Upper lobe of right lung (tissue), 1 donor: ENCODE measurements around the gene PALB2. TPM values are rescaled to one million over a fixed set of nuclear protein-coding genes. Genes with fewer than 3 reads are reported as not detected.

Experiments used
- ATAC-seq: fragments of 200-7000 bp; cut with Tn5 transposase; one replicate; pipeline ENCODE4 v1.9.1; 2020; ENCODE audit warnings: mild to moderate bottlenecking, moderate library complexity
- DNase-seq: peaks from one replicate; pipeline ENCODE4 v3.0.0-alpha.2; 2020
- H3K27ac ChIP-seq: fragments of 200-600 bp; one replicate; pipeline ENCODE4 v1.8.0; 2022
- H3K27me3 ChIP-seq: fragments of 200-600 bp; one replicate; pipeline ENCODE4 v1.8.0; 2022; ENCODE audit warnings: mild to moderate bottlenecking
- H3K36me3 ChIP-seq: fragments of 200-600 bp; one replicate; pipeline ENCODE4 v1.8.0; 2022
- H3K4me1 ChIP-seq: fragments of 200-600 bp; one replicate; pipeline ENCODE4 v1.8.0; 2022
- H3K4me3 ChIP-seq: fragments of 200-600 bp; one replicate; pipeline ENCODE4 v1.8.0; 2022; ENCODE audit warnings: mild to moderate bottlenecking
- H3K9me3 ChIP-seq: fragments of 200-600 bp; one replicate; pipeline ENCODE4 v1.8.0; 2022
- CTCF ChIP-seq: fragments of 200-600 bp; IDR thresholded peaks from one replicate; pipeline ENCODE4 v1.8.0; 2022; ENCODE audit warnings: antibody characterized with exemption
- intact Hi-C: fragments of 100-400 bp; cut with DNase I; formaldehyde crosslinking; loops from one replicate; pipeline ENCODE4 v1.11.0; 2022
- total RNA-seq: library from RNA; stranded (reverse); fragmentation: NEBNext Ultra II Directional; extraction: Animal tissue kit (Norgen Biotek cat#: 25700); gene quantifications from one replicate; pipeline ENCODE4 v1.2.1, GENCODE V29; 2021
- donor health status: DM: no; HTN: yes; CAD: no; lungs with severe emphysema.

Gene PALB2
- total RNA-seq, 1 donor from 2014 or later: 11.7 TPM

- Histone ChIP-seq H3K4me1 (peaks cover 4% of the 10 kb centered on the region), H3K36me3 (peaks cover 80% of the 10 kb centered on the region), H3K27ac (no peak overlapping the region), H3K9me3 (no peaks in the 10 kb centered on the region), H3K4me3 (no peak overlapping the region), H3K27me3 (no peaks in the 10 kb centered on the region)
- ATAC-seq (no peak), DNase-seq (no peak)
- no peak for TF ChIP-seq CTCF
- intact Hi-C loops: no loop called here
These were observed 62.8 kb downstream of the PALB2 start for GRCh38 chr16:23578101-23578830.

GRCh38 chr16:23577493-23577892 lies 63.6 kb downstream of the PALB2 start:
- intact Hi-C loops: no loop called here
- no peaks in the 10 kb centered on the region for H3K9me3 ChIP-seq
- no peaks in the 10 kb centered on the region for H3K27me3 ChIP-seq
- H3K4me3 ChIP-seq: no peak overlapping the region
- peaks cover 4% of the 10 kb centered on the region for H3K4me1 ChIP-seq
- no peak for TF ChIP-seq CTCF
- H3K27ac ChIP-seq: no peak overlapping the region
- DNase-seq (no peak), ATAC-seq (no peak)
- peaks cover 86% of the 10 kb centered on the region for H3K36me3 ChIP-seq

GRCh38 chr16:23575834-23576233 lies 65.3 kb downstream of the PALB2 start:
- Histone ChIP-seq H3K27ac (no peak overlapping the region), H3K4me1 (peaks cover 4% of the 10 kb centered on the region), H3K36me3 (peaks cover 86% of the 10 kb centered on the region), H3K4me3 (no peak overlapping the region), H3K27me3 (no peaks in the 10 kb centered on the region), H3K9me3 (no peaks in the 10 kb centered on the region)
- TF ChIP-seq CTCF: no peak
- ATAC-seq: no peak
- no peak for DNase-seq
- intact Hi-C loops: no loop called here

- no peak overlapping the region for H3K4me3 ChIP-seq
- DNase-seq (no peak), ATAC-seq (no peak)
- H3K27me3 ChIP-seq: no peaks in the 10 kb centered on the region
- no peaks in the 10 kb centered on the region for H3K9me3 ChIP-seq
- H3K27ac ChIP-seq: no peak overlapping the region
- no peak for TF ChIP-seq CTCF
- H3K4me1 ChIP-seq: peaks cover 4% of the 10 kb centered on the region
- intact Hi-C loops: no loop called here
- peaks cover 86% of the 10 kb centered on the region for H3K36me3 ChIP-seq
These were observed 67.3 kb downstream of the PALB2 start for GRCh38 chr16:23573817-23574216.

- ATAC-seq: no peak
These were observed 68.7 kb downstream of the PALB2 start for GRCh38 chr16:23572394-23572793.

More at GRCh38 chr16:23572394-23572793, 68.7 kb downstream of the PALB2 start:
- TF ChIP-seq CTCF: no peak
- Histone ChIP-seq H3K4me3 (no peak overlapping the region), H3K9me3 (no peaks in the 10 kb centered on the region), H3K4me1 (no peaks in the 10 kb centered on the region), H3K36me3 (peaks cover 96% of the 10 kb centered on the region), H3K27me3 (no peaks in the 10 kb centered on the region), H3K27ac (no peak overlapping the region)
- DNase-seq: no peak
- intact Hi-C loops: no loop called here
